GM06990 (cell line): ENCODE measurements around the gene ANXA2R.
A peak's percentile ranks its signal among the peaks of the same experiment; 100 is the strongest.
"Not testable (repeated sequence)": the region's sequence is repeated elsewhere in the genome, so short reads cannot be mapped to it uniquely, and the experiment has no call there.

Source experiments
- DNase-seq: peaks from one replicate; pipeline ENCODE4 v3.0.0-alpha.2; 2011; ENCODE audit not compliant: insufficient read length; ENCODE audit errors: extremely low read depth
- H3K27me3 ChIP-seq: replicated peaks from 2 replicates; pipeline ENCODE4 v1.6.0; 2011; ENCODE audit warnings: low read length; ENCODE audit not compliant: control insufficient read depth, insufficient read depth
- H3K36me3 ChIP-seq: 2 replicates; pipeline ENCODE4 v1.5.1; 2011; ENCODE audit warnings: low read length; ENCODE audit not compliant: control insufficient read depth, insufficient read depth
- H3K4me3 ChIP-seq: replicated peaks from 2 replicates; pipeline ENCODE4 v1.5.1; 2011; ENCODE audit warnings: low read depth, mild to moderate bottlenecking, control low read depth, low read length
- TF ChIP-seq, protein P1 (sequence below): IDR thresholded peaks from 2 replicates; pipeline ENCODE4 v1.5.1; 2011; ENCODE audit warnings: low read length, control low read depth, mild to moderate bottlenecking, inconsistent platforms; ENCODE audit not compliant: insufficient read depth, poor library complexity, severe bottlenecking

ANXA2R gene

DNA sequence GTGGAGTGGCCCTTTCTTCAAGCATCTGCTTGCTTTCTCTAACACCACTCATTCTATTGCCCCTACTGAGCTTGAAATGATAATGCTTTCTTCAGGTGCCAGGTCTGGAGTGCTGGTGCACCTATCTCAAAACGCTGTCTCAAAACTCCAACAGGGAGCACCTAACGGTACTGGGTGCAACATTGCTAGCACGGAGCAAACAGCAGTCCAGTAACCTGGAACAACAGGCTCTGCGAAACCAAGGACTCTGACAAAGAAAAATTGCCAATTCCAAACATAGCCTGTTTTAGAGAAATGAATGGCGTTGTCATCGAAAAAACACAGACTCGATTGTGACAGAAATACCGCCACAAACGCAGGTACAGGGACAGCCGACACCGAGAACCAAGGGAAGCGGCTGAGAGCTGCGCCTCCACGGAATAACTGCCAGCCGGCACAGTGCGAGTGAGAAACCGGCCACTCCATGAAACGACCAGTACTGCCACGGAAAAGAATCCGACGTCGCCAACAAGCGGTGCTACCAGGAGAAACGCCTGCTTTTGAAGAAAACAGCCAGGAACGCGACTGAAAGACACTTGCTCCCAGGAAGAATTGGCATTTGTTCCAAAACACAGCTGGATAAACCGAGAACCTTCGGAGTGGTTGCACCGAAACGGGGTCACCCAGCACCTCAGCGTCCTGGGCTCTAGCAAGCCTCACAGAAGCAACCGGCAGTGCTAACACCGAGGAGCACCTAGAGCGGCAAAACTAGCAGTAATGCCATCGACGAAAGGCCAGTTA lies 3.1 kb downstream of the ANXA2R start:
- H3K27me3 ChIP-seq: no peaks in the 10 kb centered on the region

DNA sequence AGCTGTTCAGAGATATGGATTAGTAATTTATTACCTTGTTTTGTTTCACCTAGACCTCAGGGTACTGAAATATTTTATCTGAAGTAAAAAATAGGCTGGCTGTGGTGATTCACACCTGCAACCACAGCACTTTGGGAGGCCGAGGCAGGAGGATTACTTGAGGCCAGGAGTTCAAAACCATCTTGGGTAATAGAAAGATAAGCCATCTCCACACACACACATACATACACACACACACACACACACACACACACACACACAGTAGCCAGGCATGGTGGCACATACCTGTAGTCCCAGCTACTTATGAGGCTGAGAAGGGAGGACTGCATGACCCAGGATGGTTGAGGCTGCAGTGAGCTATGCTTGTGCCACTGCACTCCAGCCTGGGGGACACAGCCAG lies 3.7 kb downstream of the ANXA2R start:
- TF ChIP-seq, protein P1, sequence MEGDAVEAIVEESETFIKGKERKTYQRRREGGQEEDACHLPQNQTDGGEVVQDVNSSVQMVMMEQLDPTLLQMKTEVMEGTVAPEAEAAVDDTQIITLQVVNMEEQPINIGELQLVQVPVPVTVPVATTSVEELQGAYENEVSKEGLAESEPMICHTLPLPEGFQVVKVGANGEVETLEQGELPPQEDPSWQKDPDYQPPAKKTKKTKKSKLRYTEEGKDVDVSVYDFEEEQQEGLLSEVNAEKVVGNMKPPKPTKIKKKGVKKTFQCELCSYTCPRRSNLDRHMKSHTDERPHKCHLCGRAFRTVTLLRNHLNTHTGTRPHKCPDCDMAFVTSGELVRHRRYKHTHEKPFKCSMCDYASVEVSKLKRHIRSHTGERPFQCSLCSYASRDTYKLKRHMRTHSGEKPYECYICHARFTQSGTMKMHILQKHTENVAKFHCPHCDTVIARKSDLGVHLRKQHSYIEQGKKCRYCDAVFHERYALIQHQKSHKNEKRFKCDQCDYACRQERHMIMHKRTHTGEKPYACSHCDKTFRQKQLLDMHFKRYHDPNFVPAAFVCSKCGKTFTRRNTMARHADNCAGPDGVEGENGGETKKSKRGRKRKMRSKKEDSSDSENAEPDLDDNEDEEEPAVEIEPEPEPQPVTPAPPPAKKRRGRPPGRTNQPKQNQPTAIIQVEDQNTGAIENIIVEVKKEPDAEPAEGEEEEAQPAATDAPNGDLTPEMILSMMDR: no peak
- Histone ChIP-seq H3K27me3 (no peaks in the 10 kb centered on the region), H3K4me3 (no peak overlapping the region), H3K36me3 (no peaks in the 10 kb centered on the region)
- DNase-seq: no peak

More for the DNA sequence above, 3.1 kb downstream of the ANXA2R start:
- H3K4me3 ChIP-seq: peak overlapping the region; percentile 58; the same call in 1 of the 2 replicates
- DNase-seq: no peak
- no peaks in the 10 kb centered on the region for H3K36me3 ChIP-seq
- TF ChIP-seq, protein P1: no peak

DNA sequence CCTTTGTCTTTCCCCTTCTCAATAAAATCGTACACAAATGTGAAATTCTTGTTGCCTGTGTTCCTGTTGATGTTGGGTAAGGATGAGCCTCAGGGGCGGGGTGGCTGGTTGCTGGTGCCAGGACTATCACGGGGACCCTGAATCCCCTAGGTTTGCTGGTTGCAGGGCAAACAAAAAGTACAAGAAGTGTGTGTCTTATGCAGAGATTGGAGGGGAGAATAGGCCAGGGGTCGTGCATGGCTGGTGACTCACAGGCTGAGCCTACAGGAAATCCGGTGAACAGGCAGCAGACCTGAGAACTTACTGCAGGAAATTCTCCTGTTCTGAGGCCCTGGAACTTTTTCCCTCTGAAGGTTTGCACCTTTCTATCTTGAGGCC lies 5.5 kb downstream of the ANXA2R start:
- TF ChIP-seq, protein P1: no peak
- Histone ChIP-seq H3K4me3 (no peak overlapping the region), H3K36me3 (no peaks in the 10 kb centered on the region), H3K27me3 (no peaks in the 10 kb centered on the region)
- DNase-seq: no peak

DNA sequence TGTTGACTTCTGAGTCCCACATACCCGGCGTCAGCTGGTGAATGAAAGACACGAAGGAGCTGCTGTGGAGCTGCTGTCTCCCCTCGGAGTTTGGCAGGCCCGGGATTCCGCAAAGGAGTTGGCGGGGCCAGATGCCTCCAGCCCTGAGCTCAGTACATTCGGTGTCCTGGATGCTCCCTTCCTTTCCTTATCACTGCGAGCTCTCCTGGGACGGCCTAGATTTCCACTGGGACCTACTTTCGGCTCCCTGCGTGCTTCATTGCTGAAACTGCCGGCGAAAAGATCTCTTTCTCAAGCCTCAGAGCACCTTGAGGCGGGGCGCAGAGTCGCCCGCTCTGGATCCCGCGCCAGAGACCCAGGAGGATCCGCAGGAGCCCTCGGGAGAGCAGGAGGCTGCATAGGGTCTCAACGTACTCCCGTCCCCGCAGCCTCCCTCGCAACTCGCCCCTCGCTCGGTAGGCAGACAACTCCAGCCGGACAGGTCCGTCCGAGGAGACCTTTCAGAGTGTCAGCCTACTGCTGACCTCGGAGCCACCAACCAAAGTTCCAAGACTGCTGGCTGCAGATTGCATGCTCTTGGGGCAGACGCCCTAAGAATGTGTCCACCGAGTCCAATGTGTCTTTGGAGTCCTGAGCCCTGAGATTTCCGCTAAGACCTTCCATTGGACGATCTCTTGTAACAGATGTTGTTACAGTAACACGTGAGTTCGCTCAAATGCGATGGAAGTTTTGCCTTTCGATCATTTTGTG lies 6.1 kb downstream of the ANXA2R start:
- no peak overlapping the region for H3K4me3 ChIP-seq
- no peak for DNase-seq

DNA sequence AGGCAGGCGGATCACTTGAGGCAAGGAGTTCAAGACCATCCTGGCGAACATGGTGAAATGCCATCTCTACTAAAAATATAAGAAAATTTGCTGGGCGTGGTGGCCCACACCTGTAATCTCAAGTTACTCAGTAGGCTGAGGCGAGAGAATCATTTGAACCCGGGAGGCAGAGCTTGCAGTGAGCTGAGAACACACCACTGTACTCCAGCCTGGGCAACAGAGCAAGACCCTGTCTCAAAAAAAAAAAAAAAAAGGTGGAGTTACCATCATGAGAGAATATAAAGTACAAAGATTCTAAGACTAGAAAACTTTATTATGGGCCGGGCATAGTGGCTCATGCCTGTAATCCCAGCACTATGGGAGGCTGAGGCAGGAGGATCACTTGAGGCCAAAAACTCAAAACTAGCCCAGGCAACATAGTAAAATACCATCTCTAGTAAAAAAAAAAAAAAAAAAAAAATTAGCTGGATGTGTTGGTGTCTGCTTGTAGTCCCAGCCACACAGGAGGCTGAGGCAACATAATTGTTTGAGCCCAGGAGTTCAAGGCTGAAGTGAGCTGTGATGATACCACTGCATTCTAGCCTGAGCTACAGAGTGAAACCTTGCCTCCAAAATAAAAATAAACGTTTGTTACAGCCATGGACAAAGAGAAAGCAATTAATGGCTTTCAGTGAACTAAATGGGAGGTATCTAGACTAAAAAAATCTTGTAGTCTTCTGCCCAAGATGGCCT lies 12.9 kb downstream of the ANXA2R start:
- no peak for DNase-seq
- Histone ChIP-seq H3K4me3 (no peak overlapping the region), H3K36me3 (no peaks in the 10 kb centered on the region), H3K27me3 (no peaks in the 10 kb centered on the region)
- TF ChIP-seq, protein P1: no peak

More for the DNA sequence above, 6.1 kb downstream of the ANXA2R start:
- TF ChIP-seq, protein P1: no peak
- no peaks in the 10 kb centered on the region for H3K36me3 ChIP-seq
- H3K27me3 ChIP-seq: no peaks in the 10 kb centered on the region

DNA sequence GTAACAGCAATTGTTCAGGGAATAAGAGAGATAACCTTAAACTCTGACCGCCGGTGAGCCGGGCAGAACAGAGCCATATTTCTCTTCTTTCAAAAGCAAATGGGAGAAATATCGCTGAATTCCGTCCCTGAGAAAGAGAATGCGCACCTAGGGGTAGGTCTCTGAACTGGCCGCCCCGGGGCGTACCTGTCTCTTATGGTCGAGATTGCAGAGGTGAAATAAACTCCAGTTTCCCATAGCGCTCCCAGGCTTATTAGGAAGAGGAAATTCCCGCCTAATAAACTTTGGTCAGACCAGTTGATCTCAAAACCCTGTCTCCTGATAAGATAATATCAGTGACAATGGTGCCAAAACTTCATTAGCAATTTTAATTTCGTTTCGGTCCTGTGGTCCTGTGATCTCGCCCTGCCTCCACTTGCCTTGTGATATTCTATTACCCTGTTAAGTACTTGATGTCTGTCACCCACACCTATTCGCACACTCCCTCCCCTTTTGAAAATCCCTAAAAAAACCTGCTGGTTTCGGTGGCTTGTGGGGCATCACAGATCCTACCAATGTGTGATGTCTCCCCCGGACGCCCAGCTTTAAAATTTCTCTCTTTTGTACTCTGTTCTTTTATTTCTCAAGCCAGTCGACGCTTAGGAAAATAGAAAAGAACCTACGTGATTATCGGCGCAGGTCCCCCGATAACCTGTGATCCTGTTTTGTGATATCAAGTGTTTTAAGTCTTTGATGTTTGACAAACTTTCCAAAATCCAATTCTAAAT lies 14.8 kb downstream of the ANXA2R start:
- not testable (repeated sequence) for H3K27me3 ChIP-seq, H3K36me3 ChIP-seq, H3K4me3 ChIP-seq, DNase-seq
